GM18505 (cell line): ENCODE data around the gene NOL4L.

Experiments
- ATAC-seq: cut with Tn5 transposase; IDR thresholded peaks from one replicate; pipeline ENCODE4 v1.9.1; 2021; ENCODE audit not compliant: unreplicated experiment
- POLR2A ChIP-seq: IDR thresholded peaks from 4 replicates; pipeline ENCODE4 v1.6.1; 2011; ENCODE audit warnings: borderline replicate concordance; ENCODE audit not compliant: insufficient read depth, insufficient read length; ENCODE audit errors: extremely low read depth

The NOL4L gene

DNA sequence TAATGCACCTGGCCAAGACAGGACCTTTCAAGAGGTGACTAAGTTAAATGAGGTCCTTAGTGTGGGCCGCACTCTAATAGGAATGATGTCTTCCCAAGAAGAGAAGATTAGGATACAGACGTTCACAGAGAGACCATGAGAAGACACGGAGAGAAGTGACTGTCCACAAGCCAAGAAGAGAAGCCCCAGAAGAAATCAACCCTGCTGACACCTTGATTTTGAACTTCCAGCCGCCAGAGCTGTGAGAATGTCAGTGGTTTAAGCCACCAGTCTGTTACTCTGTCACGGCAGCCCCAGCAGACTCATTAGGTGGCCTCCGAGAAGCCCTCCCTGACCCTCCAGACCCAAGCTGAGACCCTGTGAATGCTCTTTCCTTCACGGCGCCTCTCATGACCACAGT is 29.5 kb downstream of the NOL4L start:
- TF ChIP-seq POLR2A = no peak
- ATAC-seq = no peak

DNA sequence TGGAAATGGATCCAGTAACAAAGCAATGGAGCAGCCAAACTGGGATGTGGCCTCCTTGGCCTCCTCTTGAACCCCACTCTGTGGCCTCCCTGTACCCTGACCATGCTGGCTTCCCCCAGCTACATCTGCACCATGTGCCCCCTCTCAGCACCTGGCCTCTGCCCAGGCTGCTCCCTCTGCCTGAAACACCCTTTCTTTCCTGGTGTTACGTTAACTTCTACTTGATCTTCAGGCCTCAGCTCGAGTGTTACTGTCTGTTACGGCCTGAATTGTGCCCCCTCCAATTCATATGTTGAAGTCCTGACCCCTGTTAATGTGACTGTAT is 30.2 kb downstream of the NOL4L start:
- ATAC-seq = no peak

DNA sequence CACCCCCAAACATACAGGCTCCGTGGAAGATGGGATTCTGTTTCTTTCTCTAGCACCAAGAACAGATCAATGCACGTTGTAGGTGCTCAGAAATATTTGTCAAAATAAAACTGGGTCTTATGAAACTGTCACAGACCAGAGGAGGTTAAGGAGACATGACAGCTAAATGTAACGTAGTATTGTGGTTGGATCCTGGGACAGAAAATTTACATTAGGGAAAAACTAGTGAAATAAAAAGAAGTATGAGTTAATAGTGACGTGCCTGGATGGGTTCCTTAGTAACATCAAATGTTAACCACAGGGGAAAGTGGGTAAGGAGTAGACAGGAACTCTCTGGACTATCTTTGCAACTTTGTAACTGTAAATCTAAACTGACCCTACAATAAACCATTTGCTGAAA is 31.5 kb downstream of the NOL4L start:
- no peak for TF ChIP-seq POLR2A
- ATAC-seq = no peak

More for the DNA sequence above, 30.2 kb downstream of the NOL4L start:
- TF ChIP-seq POLR2A = no peak

DNA sequence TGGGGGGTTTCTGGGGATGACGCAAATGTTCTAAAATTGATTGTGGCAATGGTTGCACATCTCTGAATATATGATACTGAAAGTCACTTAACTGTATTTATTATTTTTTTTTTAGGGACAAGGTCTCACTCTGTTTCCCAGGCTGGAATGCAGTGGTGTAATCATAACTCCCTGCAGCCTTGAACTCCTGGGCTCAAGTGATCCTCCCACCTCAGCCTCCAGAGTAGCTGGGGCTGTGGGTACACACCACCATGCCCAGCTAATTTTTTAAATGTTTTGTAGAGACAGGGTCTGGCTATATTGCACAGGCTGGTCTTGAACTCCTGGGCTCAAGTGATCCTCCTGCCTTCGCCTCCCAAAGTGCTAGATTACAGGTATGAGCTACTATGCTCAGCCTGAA is 33.4 kb downstream of the NOL4L start:
- TF ChIP-seq POLR2A = no peak
- no peak for ATAC-seq

DNA sequence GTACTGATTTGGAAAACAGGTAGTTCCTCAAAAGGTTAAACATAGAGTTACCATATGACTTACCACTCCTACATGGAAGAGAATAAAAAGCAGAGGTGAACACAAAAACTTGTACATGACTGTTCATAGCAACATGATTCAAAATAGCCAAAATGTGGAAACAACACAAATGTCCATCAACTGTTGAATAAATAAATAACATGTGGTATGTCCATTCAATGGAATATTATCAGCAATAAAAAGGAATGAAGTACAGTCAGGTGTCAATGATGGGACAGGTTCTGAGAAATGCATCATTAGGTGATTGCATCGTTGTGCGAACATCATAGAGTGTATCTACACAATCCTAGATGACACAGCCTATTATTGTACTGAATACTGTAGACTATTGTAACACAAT is 35.3 kb downstream of the NOL4L start:
- no peak for TF ChIP-seq POLR2A
- ATAC-seq = no peak

DNA sequence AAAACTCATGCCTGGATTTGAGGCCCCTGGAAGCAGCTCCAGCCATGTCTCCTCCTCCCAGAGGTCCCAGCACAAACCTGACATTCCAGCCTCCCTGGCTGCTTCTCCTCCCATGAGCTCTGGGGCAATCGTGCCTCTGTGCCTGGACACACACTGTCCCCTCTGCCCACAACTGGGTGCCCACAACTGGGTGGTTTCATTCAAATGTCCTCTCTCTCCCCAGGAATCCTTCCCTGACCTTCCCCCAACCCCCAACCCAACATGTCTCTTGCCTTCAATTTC is 37.4 kb downstream of the NOL4L start:
- no peak for ATAC-seq
- TF ChIP-seq POLR2A = no peak

DNA sequence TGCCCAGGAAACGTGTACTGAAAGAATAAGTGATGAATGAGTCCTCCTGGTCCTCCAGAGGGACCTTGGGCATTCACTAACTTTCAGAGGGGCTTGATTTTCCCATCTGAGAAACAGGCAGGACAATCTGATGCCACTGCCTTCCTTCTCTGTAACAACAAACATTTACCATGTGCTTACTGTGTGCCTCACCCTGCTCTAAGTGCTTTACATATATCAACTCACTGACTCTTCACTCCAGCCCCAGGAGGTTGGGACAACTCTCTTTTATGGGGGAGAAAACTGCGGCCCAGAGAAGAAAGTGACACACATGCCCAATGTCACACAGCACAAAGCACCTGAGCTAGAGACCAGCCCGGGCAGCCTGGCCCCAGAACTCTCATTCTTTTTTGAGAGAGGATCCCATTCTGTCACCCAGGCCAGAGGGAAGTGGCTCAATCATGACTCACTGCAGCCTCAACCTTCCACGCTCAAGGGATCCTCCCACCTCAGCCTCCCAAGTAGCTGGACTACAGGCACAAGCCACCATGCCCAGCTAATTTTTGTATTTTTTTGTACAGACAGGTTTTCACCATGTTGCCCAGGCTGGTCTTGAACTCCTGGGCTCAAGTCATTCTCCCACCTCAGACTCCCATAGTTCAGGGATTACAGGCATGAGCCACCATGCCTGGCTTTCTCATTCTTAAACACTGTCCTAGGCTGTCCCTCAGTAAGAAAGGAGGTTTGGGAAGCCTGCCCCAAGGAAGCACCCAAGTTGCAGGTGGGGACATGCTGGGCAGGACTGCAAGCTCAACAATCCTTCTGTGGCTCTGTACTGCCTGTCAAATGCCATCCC is 38.0 kb downstream of the NOL4L start:
- TF ChIP-seq POLR2A = no peak

DNA sequence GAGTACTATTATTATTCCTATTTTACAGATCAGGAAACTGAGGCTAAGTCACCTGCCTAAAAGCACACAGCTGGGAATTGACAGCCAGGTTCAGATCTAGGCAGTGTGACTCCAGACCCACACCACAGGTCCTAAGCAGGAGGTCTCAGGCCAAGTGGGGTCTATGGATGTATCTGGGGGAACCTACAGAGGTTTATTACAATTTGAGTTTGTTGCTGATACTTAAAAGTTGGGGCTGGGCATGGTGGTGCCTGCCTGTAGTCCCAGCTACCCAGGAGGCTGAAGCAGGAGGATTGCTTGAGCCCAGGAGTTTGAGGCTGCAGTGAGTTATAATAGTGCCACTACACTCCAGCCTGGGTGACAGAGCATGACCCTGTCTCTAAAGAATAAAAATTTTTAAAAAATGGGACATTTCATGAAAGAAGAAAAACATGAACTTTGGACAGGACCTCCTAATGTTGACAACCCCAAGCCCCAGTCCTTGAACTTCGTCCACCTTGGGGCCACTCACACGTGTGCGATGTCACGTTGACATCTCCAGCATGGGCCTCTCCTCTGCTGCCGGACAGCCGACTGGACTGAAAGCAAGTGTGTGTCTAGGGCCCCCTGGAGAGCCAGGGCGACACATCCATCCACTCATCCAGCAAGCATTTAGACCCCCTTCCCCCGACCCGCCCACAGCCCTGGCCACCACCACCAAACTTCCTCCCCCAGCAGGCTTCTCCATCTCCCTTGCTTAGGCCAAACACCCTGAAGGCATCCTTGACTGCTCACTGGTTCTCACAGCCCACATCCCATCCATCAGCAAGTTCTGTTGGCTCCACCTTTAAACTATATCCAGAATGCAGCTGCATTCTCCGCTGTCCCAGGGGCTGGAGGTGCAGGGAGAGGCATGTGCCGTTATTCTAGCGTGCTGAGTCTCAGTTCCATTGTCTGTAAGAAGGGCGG is 40.0 kb downstream of the NOL4L start:
- no peak for TF ChIP-seq POLR2A
- no peak for ATAC-seq

More for the DNA sequence above, 38.0 kb downstream of the NOL4L start:
- ATAC-seq = no peak

DNA sequence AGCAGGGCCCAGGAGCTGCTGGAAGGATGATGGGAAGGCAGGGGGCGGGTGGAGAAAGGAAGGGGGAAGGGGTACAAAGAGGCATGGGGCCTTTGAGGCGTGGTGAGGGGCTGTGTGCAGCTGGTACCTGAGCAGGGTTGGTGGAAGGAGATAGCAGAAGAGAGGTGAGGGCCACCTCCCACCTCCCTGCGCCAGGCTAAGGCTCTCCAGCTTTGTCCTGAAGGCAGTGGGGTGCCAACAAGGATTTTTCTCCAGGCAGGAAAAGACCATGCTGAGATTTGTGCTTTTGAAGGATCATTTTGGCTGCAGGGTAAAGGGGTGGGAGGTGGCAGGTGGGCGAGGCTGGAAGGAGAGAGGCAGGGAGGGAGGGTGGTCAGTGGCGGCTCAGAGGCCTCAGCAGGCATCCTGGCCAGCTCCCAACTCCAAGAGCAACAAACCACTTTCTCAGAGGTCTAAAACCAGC is 40.8 kb downstream of the NOL4L start:
- no peak for TF ChIP-seq POLR2A
- no peak for ATAC-seq

DNA sequence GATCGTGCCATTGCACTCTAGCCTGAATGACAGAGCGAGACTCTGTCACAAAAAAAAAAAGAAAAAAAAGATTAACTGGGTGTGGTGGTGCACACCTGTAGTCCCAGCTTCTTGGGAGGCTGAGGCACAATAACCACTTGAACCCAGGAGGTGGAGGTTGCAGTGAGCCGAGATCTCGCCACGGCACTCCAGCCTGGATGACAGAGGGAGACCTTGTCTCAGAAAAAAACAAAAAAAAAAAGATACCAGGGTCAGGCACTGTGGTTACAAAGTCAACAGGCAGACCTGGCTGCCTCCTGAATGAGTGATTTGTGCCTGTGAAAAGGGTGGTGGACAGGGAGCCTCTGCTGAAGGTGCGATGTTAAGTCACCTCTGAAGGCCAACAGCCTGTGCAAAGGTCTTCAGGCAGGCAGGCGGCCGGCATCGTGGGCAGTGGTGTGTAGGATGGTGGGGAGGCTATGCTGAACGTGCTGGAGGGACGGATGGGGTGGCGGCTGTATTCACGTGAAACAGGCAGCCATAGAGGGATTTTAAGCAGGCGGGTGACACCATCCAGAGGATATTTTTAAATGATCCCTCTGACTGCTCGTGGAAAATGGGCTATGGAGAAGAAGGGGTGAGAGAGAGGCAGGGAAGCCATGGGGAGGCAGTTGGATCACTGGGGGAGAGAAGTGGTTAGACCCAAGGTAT is 41.4 kb downstream of the NOL4L start:
- TF ChIP-seq POLR2A = no peak
- ATAC-seq = no peak

DNA sequence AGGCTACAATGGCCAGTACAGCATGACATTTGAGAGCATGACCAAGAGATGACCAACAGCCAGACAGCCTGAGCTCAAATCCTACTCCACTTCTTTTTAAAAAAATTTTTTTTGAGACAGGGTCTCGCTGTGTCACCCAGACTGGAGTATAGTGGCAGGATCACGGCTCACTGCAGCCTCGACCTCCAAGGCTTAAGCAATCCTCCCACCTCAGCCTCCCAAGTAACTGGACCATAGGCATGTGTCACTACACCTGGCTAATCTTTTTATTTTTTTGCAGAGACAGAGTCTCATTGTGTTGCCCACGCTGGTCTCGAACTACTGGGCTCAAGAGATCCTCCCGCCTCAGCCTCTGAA is 42.9 kb downstream of the NOL4L start:
- no peak for TF ChIP-seq POLR2A
- ATAC-seq = no peak

DNA sequence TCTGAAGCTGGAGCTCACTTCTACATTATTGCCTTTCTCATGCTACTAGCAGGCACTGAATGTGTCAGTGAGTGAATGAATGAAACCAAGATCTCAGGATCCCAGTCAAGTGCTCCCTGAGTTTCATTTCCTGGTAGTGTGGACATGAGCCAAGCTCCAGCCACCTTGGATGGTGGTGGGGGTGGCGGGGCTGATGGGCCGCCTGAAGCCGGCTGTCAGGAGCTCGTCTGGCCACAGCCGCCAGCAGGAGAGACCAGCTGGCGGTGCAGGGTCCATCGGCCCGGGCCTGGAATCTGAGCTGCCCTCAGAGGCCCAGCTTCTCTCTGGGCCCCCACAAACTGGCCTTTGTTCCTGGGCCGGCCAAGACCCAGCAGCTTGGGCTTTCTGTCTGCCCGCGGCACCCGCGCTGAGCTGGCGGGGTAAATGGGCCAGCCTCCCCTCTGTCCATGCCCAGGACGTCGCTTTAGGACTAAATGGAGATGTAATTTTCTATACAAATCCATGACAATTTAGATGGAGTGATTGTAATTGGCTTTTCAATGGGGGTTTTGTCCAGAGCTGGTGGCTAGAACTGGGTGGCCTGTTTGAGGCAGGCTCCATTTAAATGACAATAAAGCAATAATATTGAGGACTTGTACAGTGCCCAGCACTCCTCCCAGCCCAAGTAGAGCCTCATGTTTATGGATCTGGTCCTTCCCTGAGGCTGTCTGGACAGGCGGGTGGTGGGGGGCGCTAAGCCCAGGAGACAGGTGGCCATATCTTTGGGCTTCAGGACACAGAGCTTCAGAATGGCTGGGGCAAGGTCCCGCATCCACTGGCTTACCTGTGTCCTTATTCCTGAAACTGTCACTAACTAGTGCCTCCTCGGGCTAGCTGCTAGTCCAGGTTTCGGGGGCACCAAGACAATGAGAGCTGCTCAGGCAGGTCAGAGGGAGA is 43.5 kb downstream of the NOL4L start:
- TF ChIP-seq POLR2A = no peak
- no peak for ATAC-seq
